A673 (cell line): ENCODE measurements around the gene CNKSR1. TPM values are rescaled to one million over a fixed set of nuclear protein-coding genes. Genes with fewer than 3 reads are reported as not detected.

Experiments used
- BruUV-seq: library from RNA; stranded (reverse); fragments of 400-500 nt; replicated peaks from 2 replicates; lab custom pipeline; 2021; lab: Mats Ljungman, UMichigan
- CTCF ChIA-PET: fragments of 300-600 bp; sonication (Branson Sonifier 250); formaldehyde crosslinking; loops from one replicate; lab custom pipeline; 2022; ENCODE audit warnings: antibody characterized with exemption; lab: Charles Lee
- POLR2A ChIA-PET: fragments of 300-600 bp; sonication (Branson Sonifier 250); formaldehyde crosslinking; loops from one replicate; lab custom pipeline; 2022; ENCODE audit warnings: antibody characterized with exemption; ENCODE audit not compliant: low non-redundant PET; lab: Charles Lee
- DNase-seq: peaks from one replicate; pipeline ENCODE4 v3.0.0-alpha.2; 2015; ENCODE audit warnings: low spot score
- H3K27ac ChIP-seq: fragments of 200-600 bp; sonication (generic); 2 replicates; pipeline ENCODE4 v1.5.1; 2016; ENCODE audit warnings: mixed run types, low read depth, mild to moderate bottlenecking, mixed read lengths, antibody characterized with exemption, low read length; ENCODE audit not compliant: poor library complexity, severe bottlenecking
- H3K27me3 ChIP-seq: fragments of 200-600 bp; sonication (generic); replicated peaks from 2 replicates; pipeline ENCODE4 v1.6.1; 2017; ENCODE audit warnings: mixed run types, low read depth, mild to moderate bottlenecking, mixed read lengths, antibody characterized with exemption, low read length; ENCODE audit not compliant: insufficient read depth, poor library complexity
- H3K36me3 ChIP-seq: fragments of 200-600 bp; sonication (generic); 2 replicates; pipeline ENCODE4 v1.6.1; 2016; ENCODE audit warnings: mixed run types, mild to moderate bottlenecking, mixed read lengths, antibody characterized with exemption, low read length; ENCODE audit not compliant: insufficient read depth, poor library complexity, severe bottlenecking
- H3K4me1 ChIP-seq: fragments of 200-600 bp; sonication (generic); 2 replicates; pipeline ENCODE4 v1.6.1; 2017; ENCODE audit warnings: mixed run types, mild to moderate bottlenecking, mixed read lengths, antibody characterized with exemption, low read length; ENCODE audit not compliant: insufficient read depth, poor library complexity, severe bottlenecking
- H3K4me3 ChIP-seq: fragments of 200-600 bp; sonication (generic); 2 replicates; pipeline ENCODE4 v1.5.1; 2016; ENCODE audit warnings: low read depth, mixed run types, mild to moderate bottlenecking, mixed read lengths, low read length; ENCODE audit not compliant: poor library complexity, severe bottlenecking
- H3K9me3 ChIP-seq: fragments of 200-600 bp; sonication (generic); 2 replicates; pipeline ENCODE4 v1.6.1; 2016; ENCODE audit warnings: mixed run types, low read depth, mild to moderate bottlenecking, mixed read lengths, antibody characterized with exemption, low read length; ENCODE audit not compliant: poor library complexity, severe bottlenecking
- CTCF ChIP-seq: fragments of 300-800, 200-600 bp; sonication (generic); conservative IDR thresholded peaks from 2 replicates; pipeline ENCODE4 v1.5.1; 2017; ENCODE audit warnings: low read depth, mild to moderate bottlenecking, antibody characterized with exemption, low read length, moderate library complexity, mixed read lengths
- EZH2 ChIP-seq: fragments of 200-600 bp; sonication (generic); IDR thresholded peaks from 2 replicates; pipeline ENCODE4 v1.6.1; 2017; ENCODE audit warnings: borderline replicate concordance, low read depth, mild to moderate bottlenecking, mixed read lengths, antibody characterized with exemption, low read length; ENCODE audit not compliant: poor library complexity, severe bottlenecking
- intact Hi-C: fragments of 100-400 bp; cut with micrococcal nuclease; formaldehyde crosslinking; loops from one replicate; pipeline ENCODE4 v1.10.0; 2022; ENCODE audit not compliant: unreplicated experiment
- total RNA-seq: library from RNA; stranded (reverse); gene quantifications from 2 replicates; pipeline ENCODE4 v1.2.3, GENCODE V29; 2021

The CNKSR1 gene
- total RNA-seq, 1 experiment from 2014 or later, result 1.8 TPM

- no TSS peak for BruUV-seq
- no peak for DNase-seq
- H3K9me3 ChIP-seq, result no peaks in the 10 kb centered on the region
- H3K27ac ChIP-seq, result no peak overlapping the region
- no peak for TF ChIP-seq CTCF
- TF ChIP-seq EZH2, result no peak
- intact Hi-C loops, result no loop called here
- no peaks in the 10 kb centered on the region for H3K36me3 ChIP-seq
- ChIA-PET CTCF (interaction anchor here (0.6 to 1.2 kb wide), 3 partner anchors 11 to 107 kb away, joined by 3 to 4 read pairs (median 4); partner anchors contain the start of gene ZNF593), POLR2A (no interaction called here)
- no peaks in the 10 kb centered on the region for H3K27me3 ChIP-seq
- H3K4me1 ChIP-seq, result peaks cover 22% of the 10 kb centered on the region
- no peak overlapping the region for H3K4me3 ChIP-seq
These were observed 21.7 kb upstream of the CNKSR1 start for GRCh38 chr1:26155370-26156284.

GRCh38 chr1:26156285-26157038, 20.8 kb upstream of the CNKSR1 start:
- intact Hi-C loops, result no loop called here
- POLR2A ChIA-PET, result no interaction called here
- Histone ChIP-seq H3K27ac (no peak overlapping the region), H3K36me3 (no peaks in the 10 kb centered on the region), H3K4me3 (no peak overlapping the region), H3K9me3 (no peaks in the 10 kb centered on the region), H3K27me3 (no peaks in the 10 kb centered on the region), H3K4me1 (peaks cover 28% of the 10 kb centered on the region)
- no TSS peak for BruUV-seq
- no peak for TF ChIP-seq CTCF
- TF ChIP-seq EZH2, result no peak
- peak; percentile 64 for DNase-seq
- CTCF ChIA-PET, result interaction anchor here (1.1 to 1.2 kb wide), 2 partner anchors 11 to 13 kb away, joined by 4 read pairs; partner anchors contain the start of gene ZNF593

- no peaks in the 10 kb centered on the region for H3K9me3 ChIP-seq
- no TSS peak for BruUV-seq
- no peaks in the 10 kb centered on the region for H3K36me3 ChIP-seq
- intact Hi-C loops, result no loop called here
- ChIA-PET CTCF (no interaction called here), POLR2A (no interaction called here)
- TF ChIP-seq CTCF (no peak), EZH2 (no peak)
- no peak overlapping the region for H3K27ac ChIP-seq
- no peak for DNase-seq
- H3K4me1 ChIP-seq, result peaks cover 35% of the 10 kb centered on the region
- H3K4me3 ChIP-seq, result no peak overlapping the region
- H3K27me3 ChIP-seq, result no peaks in the 10 kb centered on the region
These were observed 18.9 kb upstream of the CNKSR1 start for GRCh38 chr1:26158271-26158907.
